NCI-H1436 (cell line): ENCODE measurements around the gene AKAP12.
"Not testable (repeated sequence)": the region's sequence is repeated elsewhere in the genome, so short reads cannot be mapped to it uniquely, and the experiment has no call there.

Experiments
- DNase-seq: peaks from one replicate; lab custom pipeline; 2025; lab: John Stamatoyannopoulos, UW

AKAP12 gene

GRCh38 chr6:151349651-151350270, 110.0 kb downstream of the AKAP12 start:
- no peak for DNase-seq

DNA sequence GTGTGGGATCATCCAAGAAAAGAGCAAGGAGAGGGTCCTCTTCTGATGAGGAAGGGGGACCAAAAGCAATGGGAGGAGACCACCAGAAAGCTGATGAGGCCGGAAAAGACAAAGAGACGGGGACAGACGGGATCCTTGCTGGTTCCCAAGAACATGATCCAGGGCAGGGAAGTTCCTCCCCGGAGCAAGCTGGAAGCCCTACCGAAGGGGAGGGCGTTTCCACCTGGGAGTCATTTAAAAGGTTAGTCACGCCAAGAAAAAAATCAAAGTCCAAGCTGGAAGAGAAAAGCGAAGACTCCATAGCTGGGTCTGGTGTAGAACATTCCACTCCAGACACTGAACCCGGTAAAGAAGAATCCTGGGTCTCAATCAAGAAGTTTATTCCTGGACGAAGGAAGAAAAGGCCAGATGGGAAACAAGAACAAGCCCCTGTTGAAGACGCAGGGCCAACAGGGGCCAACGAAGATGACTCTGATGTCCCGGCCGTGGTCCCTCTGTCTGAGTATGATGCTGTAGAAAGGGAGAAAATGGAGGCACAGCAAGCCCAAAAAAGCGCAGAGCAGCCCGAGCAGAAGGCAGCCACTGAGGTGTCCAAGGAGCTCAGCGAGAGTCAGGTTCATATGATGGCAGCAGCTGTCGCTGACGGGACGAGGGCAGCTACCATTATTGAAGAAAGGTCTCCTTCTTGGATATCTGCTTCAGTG, 110.8 kb downstream of the AKAP12 start:
- DNase-seq = no peak

- DNase-seq = no peak
These were observed 111.5 kb downstream of the AKAP12 start for GRCh38 chr6:151351146-151351700.

DNA sequence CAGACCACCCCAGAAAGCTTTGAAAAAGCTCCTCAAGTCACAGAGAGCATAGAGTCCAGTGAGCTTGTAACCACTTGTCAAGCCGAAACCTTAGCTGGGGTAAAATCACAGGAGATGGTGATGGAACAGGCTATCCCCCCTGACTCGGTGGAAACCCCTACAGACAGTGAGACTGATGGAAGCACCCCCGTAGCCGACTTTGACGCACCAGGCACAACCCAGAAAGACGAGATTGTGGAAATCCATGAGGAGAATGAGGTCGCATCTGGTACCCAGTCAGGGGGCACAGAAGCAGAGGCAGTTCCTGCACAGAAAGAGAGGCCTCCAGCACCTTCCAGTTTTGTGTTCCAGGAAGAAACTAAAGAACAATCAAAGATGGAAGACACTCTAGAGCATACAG, 112.0 kb downstream of the AKAP12 start:
- DNase-seq = no peak

GRCh38 chr6:151352410-151353396, 112.9 kb downstream of the AKAP12 start:
- DNase-seq = no peak

- no peak for DNase-seq
These were observed 114.0 kb downstream of the AKAP12 start for GRCh38 chr6:151353795-151354194.

GRCh38 chr6:151356983-151357382, 117.2 kb downstream of the AKAP12 start:
- not testable (repeated sequence) for DNase-seq

DNA sequence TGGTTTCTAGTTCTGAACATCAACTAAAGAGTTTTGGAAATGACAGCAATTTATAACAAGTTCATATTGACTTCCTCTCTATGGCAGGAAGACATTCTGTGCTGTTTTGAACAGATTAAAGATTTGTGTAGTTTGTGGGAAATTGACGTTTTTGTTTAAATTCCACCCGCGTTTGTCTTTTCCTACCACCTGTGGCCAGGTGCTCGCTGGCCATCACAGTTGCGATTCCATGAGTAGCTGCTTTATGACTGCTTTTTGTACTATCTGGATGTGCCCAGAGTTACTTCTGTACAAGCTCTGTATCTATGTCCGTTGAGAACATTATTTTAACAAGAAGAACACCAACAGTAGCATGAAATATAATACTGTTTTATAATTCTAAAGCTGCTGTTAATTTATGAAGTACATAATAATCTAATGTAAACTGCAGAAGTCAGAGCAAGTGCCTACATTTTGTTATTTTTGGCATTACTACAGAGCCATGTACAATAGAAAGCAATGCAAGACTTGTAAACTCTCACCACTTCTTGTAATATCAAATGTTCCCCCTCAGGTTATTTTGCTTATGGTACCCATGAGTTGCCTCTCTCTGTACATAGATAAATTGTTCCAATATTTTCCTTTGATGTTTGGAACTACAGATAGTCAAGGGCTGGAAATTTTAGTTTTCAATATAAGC, 118.1 kb downstream of the AKAP12 start:
- DNase-seq = no peak

DNA sequence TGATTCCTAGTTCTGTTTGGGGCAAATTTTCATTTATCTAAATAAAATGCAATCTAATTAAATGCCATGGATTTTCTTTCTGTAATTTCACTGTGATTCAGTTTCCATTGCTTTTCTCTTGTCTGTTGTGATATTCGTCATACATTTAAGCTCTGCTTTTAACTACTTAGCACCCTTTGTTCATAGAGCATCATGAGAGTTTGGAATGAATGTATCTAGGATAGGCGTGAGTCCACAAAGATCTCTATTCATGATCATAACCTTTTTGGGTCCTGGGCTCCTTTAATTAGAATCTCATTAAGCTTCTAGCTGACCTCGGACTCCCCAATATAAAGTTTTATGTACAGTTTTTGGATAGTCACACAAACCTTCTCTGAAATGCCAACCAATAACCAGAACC, 118.7 kb downstream of the AKAP12 start:
- no peak for DNase-seq

- DNase-seq = no peak
These were observed 119.7 kb downstream of the AKAP12 start for GRCh38 chr6:151359486-151359885.

DNA sequence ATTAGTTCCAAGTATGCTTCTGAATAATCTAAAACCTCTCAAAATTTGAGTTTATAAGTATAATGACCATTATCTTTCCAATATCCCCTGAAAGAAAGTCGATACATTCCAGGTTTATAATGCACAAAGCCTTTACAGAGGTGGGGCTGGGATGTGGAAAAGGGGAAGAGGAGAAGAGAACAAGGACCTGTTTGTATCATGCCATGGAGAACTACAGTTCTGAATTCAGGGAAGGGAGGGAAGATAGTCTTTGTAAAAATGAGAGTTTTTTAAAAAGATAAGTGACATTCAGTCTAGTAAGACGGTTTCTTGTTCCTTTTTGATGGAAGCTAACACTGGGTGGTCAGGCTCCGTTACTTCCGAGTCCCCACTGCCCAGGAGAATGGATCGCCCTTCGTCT, 125.5 kb downstream of the AKAP12 start:
- no peak for DNase-seq

- DNase-seq = no peak
These were observed 130.8 kb downstream of the AKAP12 start for GRCh38 chr6:151370509-151371078.

DNA sequence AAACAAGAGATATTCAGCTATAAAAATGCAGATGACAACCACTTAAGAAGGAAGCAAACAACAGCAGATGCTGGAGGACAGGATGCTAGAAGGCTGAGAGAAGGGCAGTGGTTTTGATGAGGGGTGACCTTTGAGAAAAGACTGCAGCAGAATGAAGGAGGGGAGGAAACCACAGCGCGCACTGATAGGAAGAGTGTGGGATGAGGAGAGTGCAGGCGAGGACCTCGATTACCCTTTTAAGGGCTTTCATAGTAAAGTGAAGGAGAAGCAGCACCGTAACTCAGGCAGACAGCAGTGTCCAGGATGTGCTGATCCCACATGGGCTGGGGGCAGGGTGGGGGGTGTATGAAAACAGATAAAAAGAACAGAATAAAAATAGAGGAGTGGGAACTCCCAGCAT, 132.4 kb downstream of the AKAP12 start:
- no peak for DNase-seq

DNA sequence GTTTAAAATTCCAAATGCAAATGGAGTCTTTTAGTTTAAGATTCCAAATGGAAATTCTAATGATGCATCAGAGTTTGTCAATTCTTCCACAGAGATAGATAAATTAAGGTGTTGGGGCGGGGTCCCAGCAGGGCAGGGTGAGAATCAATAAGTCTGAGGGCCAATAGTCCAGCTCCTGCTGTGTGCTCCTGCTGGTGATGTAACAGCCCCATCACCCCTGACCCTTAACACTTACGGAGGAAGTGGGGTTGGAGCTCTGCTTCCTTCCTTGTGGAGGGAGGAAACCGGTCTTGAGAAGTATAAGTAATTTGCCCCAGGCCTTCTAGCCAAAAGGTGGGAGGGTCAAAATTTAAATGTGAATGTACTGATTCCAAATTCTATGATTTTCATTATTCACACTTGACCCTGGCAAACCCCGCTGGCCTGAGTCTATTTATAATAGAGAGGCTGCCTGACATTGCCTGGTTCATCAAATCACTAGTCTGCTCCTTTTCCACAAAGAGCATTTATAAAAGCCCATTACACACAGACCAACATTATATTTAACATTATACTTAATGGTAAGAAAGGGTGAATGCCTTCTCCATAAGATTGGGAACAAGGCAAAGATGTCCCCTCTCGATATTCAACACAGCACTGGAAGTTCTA, 134.4 kb downstream of the AKAP12 start:
- DNase-seq = no peak

- no peak for DNase-seq
These were observed 136.1 kb downstream of the AKAP12 start for GRCh38 chr6:151375833-151376232.

DNA sequence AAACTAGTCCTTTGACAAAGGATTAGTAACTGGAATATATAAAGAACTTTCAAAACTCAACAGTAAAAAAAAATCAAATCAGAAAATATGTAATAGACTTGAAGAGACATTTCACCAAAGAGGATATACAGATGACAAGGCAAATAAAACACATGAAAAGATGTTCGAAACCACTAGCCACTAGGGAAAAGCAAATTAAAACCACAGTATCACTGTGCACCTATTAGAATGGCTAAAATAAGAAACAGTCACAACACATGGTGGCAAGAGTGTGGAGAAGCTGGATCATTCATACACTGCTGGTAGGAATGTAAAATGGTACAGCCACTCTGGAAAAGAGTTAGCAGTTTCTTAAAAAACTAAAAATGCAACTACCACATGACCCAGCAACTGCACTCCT, 136.7 kb downstream of the AKAP12 start:
- no peak for DNase-seq

DNA sequence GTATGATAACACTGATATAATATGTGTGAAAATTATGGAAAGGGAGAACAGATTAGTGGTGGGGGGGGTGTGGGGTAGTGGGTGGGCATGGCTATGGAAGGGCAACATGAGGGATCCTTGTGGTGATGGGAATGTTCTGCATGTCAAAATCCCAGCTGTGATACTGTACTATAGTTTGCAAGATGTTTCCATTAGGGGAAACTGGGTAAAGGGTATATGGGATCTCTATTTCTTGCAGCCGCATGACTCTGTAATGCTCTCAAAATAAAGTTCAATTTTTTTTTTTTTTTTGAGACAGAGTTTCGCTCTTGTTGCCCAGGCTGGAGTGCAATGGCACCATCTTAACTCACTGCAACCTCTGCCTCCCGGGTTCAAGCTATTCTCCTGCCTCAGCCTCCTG, 137.3 kb downstream of the AKAP12 start:
- DNase-seq = no peak

DNA sequence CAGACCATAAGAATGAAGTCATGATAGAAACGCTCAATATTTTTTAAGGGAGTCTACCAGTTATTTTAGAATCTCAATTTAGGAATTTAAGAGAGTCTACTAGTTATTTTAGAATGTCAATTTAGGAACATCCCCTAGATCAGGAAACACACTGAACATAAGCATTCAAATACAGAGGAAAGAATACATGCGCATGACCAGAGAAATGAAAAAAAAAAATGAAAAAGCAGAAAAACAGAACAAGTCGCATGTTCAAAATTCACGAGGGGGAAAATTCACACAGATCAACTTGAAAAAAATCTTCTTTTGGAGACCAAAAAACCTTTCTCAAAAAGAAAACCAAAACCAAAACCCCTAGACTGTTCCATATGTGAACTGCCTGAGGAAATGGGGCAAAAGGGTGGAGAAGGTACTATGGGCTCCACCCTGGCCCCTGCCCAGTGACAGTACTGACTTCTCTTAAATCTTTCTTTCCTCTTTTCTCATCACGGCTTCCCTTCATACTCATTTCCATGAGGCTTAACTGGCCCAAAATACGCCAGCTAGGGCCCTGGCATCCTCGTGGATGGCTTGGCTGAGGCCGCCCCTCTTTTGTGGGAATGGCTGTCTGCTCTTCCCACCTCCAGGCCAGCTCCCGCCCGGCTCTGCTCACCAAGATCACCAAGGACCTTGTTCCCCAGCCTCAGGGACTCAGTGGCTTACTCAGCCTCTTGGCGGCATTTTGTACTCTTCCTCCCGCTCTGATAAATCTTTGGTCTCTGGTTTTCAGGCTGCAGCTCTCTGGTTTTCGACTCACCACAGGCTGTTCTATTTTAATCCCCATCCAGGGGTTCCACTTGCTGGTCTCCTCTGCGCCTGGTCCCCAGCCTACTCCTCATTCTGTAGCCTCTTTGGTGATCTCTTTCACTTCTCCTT, 140.4 kb downstream of the AKAP12 start:
- DNase-seq = no peak

GRCh38 chr6:151380848-151381205, 141.1 kb downstream of the AKAP12 start:
- no peak for DNase-seq

DNA sequence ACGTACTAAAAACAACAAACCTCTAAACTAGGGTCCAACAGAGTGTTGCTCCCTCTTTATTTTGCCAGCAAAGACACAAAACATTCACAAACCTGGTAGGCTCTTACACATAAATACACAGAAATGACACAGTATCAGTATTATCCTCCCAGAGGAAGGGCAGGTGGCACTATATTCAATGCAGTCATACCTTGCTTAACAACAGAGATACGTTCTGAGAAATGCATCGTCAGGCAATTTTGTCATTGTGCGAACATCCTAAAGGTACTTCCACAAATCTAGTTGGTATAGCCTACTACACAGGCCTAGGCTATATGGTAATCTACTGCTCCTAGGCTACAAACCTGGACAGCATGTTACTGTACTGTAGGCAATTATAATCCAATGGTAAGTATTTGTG, 142.0 kb downstream of the AKAP12 start:
- no peak for DNase-seq
